Measurements from ENCODE around the gene NDST3.

DNA sequence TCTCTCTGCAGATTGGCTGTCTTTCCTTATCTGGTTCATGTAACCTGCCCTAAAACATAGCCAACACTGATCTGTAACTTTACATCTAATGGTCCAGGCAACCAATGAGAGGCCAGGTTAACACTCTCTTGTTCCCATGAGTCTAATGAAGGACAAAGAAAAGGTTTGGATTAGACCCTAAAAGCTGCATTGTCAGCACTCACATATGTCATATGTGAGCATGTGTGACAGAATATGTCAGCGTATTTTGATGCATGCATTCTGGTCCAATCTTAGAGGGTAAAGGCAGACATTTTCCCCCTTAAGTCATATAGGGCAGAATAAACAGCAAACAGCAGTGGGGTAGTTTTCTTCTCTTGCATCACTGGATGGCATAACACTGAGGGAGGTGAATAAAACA is 3.7 kb downstream of the NDST3 start:
- TF ChIP-seq EZH2 (IDR thresholded peaks at IDR 0.05; ENCODE audit: low read length, unreplicated experiment) (no peak), EZH2phosphoT487 (IDR thresholded peaks at IDR 0.05; ENCODE audit: borderline replicate concordance, low read length) (no peak)
- TF ChIP-seq, protein P1, sequence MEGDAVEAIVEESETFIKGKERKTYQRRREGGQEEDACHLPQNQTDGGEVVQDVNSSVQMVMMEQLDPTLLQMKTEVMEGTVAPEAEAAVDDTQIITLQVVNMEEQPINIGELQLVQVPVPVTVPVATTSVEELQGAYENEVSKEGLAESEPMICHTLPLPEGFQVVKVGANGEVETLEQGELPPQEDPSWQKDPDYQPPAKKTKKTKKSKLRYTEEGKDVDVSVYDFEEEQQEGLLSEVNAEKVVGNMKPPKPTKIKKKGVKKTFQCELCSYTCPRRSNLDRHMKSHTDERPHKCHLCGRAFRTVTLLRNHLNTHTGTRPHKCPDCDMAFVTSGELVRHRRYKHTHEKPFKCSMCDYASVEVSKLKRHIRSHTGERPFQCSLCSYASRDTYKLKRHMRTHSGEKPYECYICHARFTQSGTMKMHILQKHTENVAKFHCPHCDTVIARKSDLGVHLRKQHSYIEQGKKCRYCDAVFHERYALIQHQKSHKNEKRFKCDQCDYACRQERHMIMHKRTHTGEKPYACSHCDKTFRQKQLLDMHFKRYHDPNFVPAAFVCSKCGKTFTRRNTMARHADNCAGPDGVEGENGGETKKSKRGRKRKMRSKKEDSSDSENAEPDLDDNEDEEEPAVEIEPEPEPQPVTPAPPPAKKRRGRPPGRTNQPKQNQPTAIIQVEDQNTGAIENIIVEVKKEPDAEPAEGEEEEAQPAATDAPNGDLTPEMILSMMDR (conservative IDR thresholded peaks at IDR 0.05; ENCODE audit: low read depth, low read length), result no peak
